Hematopoietic multipotent progenitor cell treated with erythropoietin and hydrocortisone succinate and interleukin-3 and kit ligand, for 17 days (in vitro differentiated cells): ENCODE data around the gene ZHX3.

Source experiments
- DNase-seq: peaks from one replicate; pipeline ENCODE4 v3.0.0-alpha.2; 2015; ENCODE audit warnings: low spot score

Gene ZHX3

GRCh38 chr20:41170386-41171105, 147.0 kb downstream of the ZHX3 start:
- DNase-seq, result no peak

- DNase-seq, result no peak
Observed at GRCh38 chr20:41169791-41170351, 147.7 kb downstream of the ZHX3 start.

GRCh38 chr20:41169162-41169690, 148.3 kb downstream of the ZHX3 start:
- no peak for DNase-seq

- DNase-seq, result no peak
Observed at GRCh38 chr20:41168281-41169161, 149.0 kb downstream of the ZHX3 start.

- no peak for DNase-seq
Observed at GRCh38 chr20:41167481-41168253, 149.9 kb downstream of the ZHX3 start.

- no peak for DNase-seq
Observed at GRCh38 chr20:41167118-41167470, 150.4 kb downstream of the ZHX3 start.

GRCh38 chr20:41166201-41167117, 151.1 kb downstream of the ZHX3 start:
- DNase-seq, result no peak

GRCh38 chr20:41165001-41165882, 152.3 kb downstream of the ZHX3 start:
- no peak for DNase-seq

GRCh38 chr20:41163821-41164220, 153.7 kb downstream of the ZHX3 start:
- no peak for DNase-seq

- DNase-seq, result no peak
Observed at GRCh38 chr20:41162396-41162795, 155.1 kb downstream of the ZHX3 start.

GRCh38 chr20:41161886-41162285, 155.6 kb downstream of the ZHX3 start:
- no peak for DNase-seq

- no peak for DNase-seq
Observed at GRCh38 chr20:41160686-41161085, 156.8 kb downstream of the ZHX3 start.

- no peak for DNase-seq
Observed at GRCh38 chr20:41159547-41159946, 158.0 kb downstream of the ZHX3 start.

- no peak for DNase-seq
Observed at GRCh38 chr20:41158082-41158625, 159.4 kb downstream of the ZHX3 start.

GRCh38 chr20:41155261-41155660, 162.3 kb downstream of the ZHX3 start:
- no peak for DNase-seq

- no peak for DNase-seq
Observed at GRCh38 chr20:41154436-41155176, 162.9 kb downstream of the ZHX3 start.

- no peak for DNase-seq
Observed at GRCh38 chr20:41152108-41152757, 165.3 kb downstream of the ZHX3 start.

GRCh38 chr20:41151134-41151869, 166.2 kb downstream of the ZHX3 start:
- no peak for DNase-seq
